OCI-LY7 (cell line): ENCODE data around the gene E2F8. TPM values are rescaled to one million over a fixed set of nuclear protein-coding genes. Genes with fewer than 3 reads are reported as not detected.

Source experiments
- BruUV-seq: library from RNA; stranded (reverse); fragments of 400-500 nt; replicated peaks from 2 replicates; lab custom pipeline; 2021; lab: Mats Ljungman, UMichigan
- CTCF ChIA-PET: fragments of 300-600 bp; sonication (Branson Sonifier 250); formaldehyde crosslinking; loops from one replicate; lab custom pipeline; 2022; ENCODE audit warnings: antibody characterized with exemption; ENCODE audit not compliant: unreplicated experiment; lab: Charles Lee
- POLR2A ChIA-PET: fragments of 300-600 bp; sonication (Branson Sonifier 250); formaldehyde crosslinking; loops from one replicate; lab custom pipeline; 2022; ENCODE audit warnings: antibody characterized with exemption; lab: Charles Lee
- DNase-seq: peaks from one replicate; pipeline ENCODE4 v3.0.0-alpha.2; 2015; ENCODE audit warnings: low spot score
- H2AFZ ChIP-seq: fragments of 200-600 bp; sonication (generic), shearing (Covaris generic); 2 replicates; pipeline ENCODE4 v1.6.1; 2014; ENCODE audit warnings: mild to moderate bottlenecking, antibody characterized with exemption, low read length, moderate library complexity
- H3K27ac ChIP-seq: fragments of 200-600 bp; sonication (generic); 2 replicates; pipeline ENCODE4 v1.5.1; 2014; ENCODE audit warnings: mixed run types, low read depth, mild to moderate bottlenecking, moderate library complexity, low read length, inconsistent platforms; ENCODE audit not compliant: poor library complexity, severe bottlenecking
- H3K36me3 ChIP-seq: fragments of 200-600 bp; sonication (generic); 2 replicates; pipeline ENCODE4 v1.6.1; 2014; ENCODE audit warnings: mild to moderate bottlenecking, antibody characterized with exemption, low read length, moderate library complexity, mixed read lengths; ENCODE audit not compliant: insufficient read depth
- H3K4me1 ChIP-seq: fragments of 200-600 bp; sonication (generic); 2 replicates; pipeline ENCODE4 v1.5.1; 2014; ENCODE audit warnings: mild to moderate bottlenecking, low read length; ENCODE audit not compliant: insufficient read depth, poor library complexity, severe bottlenecking
- H3K4me2 ChIP-seq: fragments of 200-600 bp; sonication (generic); 2 replicates; pipeline ENCODE4 v1.6.1; 2014; ENCODE audit warnings: mild to moderate bottlenecking, low read length
- H3K4me3 ChIP-seq: fragments of 200-600 bp; sonication (generic); 2 replicates; pipeline ENCODE4 v1.5.1; 2014; ENCODE audit warnings: mild to moderate bottlenecking, low read depth, low read length; ENCODE audit not compliant: poor library complexity, severe bottlenecking
- H3K79me2 ChIP-seq: fragments of 200-600 bp; sonication (generic); 2 replicates; pipeline ENCODE4 v1.6.1; 2016; ENCODE audit warnings: low read depth, mild to moderate bottlenecking, low read length, moderate library complexity, mixed read lengths; ENCODE audit not compliant: insufficient read depth
- H3K9me2 ChIP-seq: fragments of 200-600 bp; sonication (generic); 2 replicates; pipeline ENCODE4 v1.6.1; 2016; ENCODE audit warnings: mild to moderate bottlenecking, low read length, mixed read lengths; ENCODE audit not compliant: insufficient read depth
- H3K9me3 ChIP-seq: fragments of 200-600 bp; sonication (generic); 2 replicates; pipeline ENCODE4 v1.6.1; 2014; ENCODE audit warnings: mild to moderate bottlenecking, mixed run types, low read length, mixed read lengths
- H4K20me1 ChIP-seq: fragments of 200-600 bp; sonication (generic); 2 replicates; pipeline ENCODE4 v1.6.1; 2014; ENCODE audit warnings: mild to moderate bottlenecking, antibody characterized with exemption, low read length, moderate library complexity, mixed read lengths; ENCODE audit not compliant: insufficient read depth
- EZH2phosphoT487 ChIP-seq: fragments of 200-600 bp; sonication (generic); IDR thresholded peaks from 2 replicates; pipeline ENCODE4 v1.6.1; 2018; ENCODE audit warnings: low read depth, borderline replicate concordance, mild to moderate bottlenecking, mixed run types, antibody characterized with exemption, low read length, moderate library complexity, mixed read lengths
- intact Hi-C: fragments of 100-400 bp; cut with micrococcal nuclease; formaldehyde crosslinking; loops from one replicate; pipeline ENCODE4 v1.10.0; 2022; ENCODE audit not compliant: unreplicated experiment
- total RNA-seq, 2 experiments: library from RNA; depleted of rRNA in 1 of 2; stranded (reverse); fragments of >200 nt in 1 of 2; shearing (Covaris generic) in 1 of 2; gene quantifications; 2 replicates each; pipeline ENCODE4 v1.2.3, GENCODE V29; 2014 to 2022
- TF ChIP-seq, protein P1 (sequence below): fragments of 200-600 bp; sonication (generic); conservative IDR thresholded peaks from 2 replicates; pipeline ENCODE4 v1.5.1; 2014; ENCODE audit warnings: mild to moderate bottlenecking, antibody characterized with exemption, low read length, moderate library complexity, mixed read lengths

E2F8 gene
- total RNA-seq, 2 experiments from 2014 or later = 29.3 to 55.7 TPM

DNA sequence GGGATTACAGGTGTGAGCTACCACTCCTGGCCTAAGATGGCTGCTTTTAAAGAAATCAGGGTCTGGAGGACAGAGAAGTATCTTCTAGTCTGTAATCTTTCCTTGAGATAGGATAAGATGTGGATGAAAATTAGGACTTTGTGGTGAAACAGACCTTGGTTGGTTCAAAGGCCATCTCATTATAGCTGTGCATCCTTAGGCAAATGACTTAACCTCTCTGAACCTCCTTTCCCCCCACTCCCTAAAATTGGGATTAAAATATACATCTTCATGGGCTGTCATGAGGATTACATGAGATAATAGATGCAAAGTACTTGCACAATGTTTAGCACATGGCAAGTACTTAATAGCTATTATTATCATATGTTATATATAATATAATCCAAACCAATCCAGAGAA, 10.8 kb upstream of the E2F8 start:
- H3K9me3 ChIP-seq = no peaks in the 10 kb centered on the region
- H3K9me2 ChIP-seq = no peaks in the 10 kb centered on the region
- BruUV-seq = no TSS peak
- intact Hi-C loops = no loop called here
- no peak for TF ChIP-seq EZH2phosphoT487
- TF ChIP-seq, protein P1, sequence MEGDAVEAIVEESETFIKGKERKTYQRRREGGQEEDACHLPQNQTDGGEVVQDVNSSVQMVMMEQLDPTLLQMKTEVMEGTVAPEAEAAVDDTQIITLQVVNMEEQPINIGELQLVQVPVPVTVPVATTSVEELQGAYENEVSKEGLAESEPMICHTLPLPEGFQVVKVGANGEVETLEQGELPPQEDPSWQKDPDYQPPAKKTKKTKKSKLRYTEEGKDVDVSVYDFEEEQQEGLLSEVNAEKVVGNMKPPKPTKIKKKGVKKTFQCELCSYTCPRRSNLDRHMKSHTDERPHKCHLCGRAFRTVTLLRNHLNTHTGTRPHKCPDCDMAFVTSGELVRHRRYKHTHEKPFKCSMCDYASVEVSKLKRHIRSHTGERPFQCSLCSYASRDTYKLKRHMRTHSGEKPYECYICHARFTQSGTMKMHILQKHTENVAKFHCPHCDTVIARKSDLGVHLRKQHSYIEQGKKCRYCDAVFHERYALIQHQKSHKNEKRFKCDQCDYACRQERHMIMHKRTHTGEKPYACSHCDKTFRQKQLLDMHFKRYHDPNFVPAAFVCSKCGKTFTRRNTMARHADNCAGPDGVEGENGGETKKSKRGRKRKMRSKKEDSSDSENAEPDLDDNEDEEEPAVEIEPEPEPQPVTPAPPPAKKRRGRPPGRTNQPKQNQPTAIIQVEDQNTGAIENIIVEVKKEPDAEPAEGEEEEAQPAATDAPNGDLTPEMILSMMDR = no peak
- CTCF ChIA-PET = no interaction called here
- H3K79me2 ChIP-seq = no peaks in the 10 kb centered on the region
- no peaks in the 10 kb centered on the region for H4K20me1 ChIP-seq
- no peaks in the 10 kb centered on the region for H3K36me3 ChIP-seq
- DNase-seq = no peak
- no peak overlapping the region for H3K27ac ChIP-seq
- H2AFZ ChIP-seq = no peak overlapping the region
- no peaks in the 10 kb centered on the region for H3K4me1 ChIP-seq
- POLR2A ChIA-PET = interaction anchor here (0.6 to 0.8 kb wide), 3 partner anchors 181 to 1351 kb away, joined by 3 to 5 read pairs (median 3); no protein-coding TSS in a partner anchor
- no peak overlapping the region for H3K4me3 ChIP-seq
- H3K4me2 ChIP-seq = no peak overlapping the region

DNA sequence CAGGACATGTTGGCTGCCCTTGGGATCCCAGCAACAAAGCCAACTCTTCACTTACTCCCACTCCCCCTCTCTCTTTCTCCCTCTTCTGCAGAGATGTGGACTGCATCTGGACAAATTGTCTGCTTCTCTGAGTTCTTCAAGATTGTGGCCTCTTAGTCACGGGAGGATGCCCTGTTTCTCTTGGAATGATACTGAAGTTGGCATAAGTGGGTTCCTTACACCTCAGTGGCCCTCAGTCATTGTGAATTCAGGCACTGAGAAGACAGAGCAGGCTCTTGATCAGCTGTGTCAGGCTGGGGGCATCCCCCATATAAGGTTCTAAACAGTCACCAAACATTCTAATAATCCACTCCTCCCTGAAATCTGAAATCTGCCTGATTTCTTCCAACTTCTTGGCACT, 6.1 kb upstream of the E2F8 start:
- no peaks in the 10 kb centered on the region for H3K9me3 ChIP-seq
- H3K79me2 ChIP-seq = no peaks in the 10 kb centered on the region
- intact Hi-C loops = no loop called here
- H4K20me1 ChIP-seq = no peaks in the 10 kb centered on the region
- CTCF ChIA-PET = no interaction called here
- peaks cover 20% of the 10 kb centered on the region for H3K4me1 ChIP-seq
- POLR2A ChIA-PET = no interaction called here
- H3K27ac ChIP-seq = no peak overlapping the region
- no peaks in the 10 kb centered on the region for H3K9me2 ChIP-seq
- TF ChIP-seq, protein P1 = no peak
- TF ChIP-seq EZH2phosphoT487 = no peak
- DNase-seq = no peak
- BruUV-seq = no TSS peak
- no peaks in the 10 kb centered on the region for H3K36me3 ChIP-seq
- no peak overlapping the region for H2AFZ ChIP-seq
- H3K4me3 ChIP-seq = no peak overlapping the region
- no peak overlapping the region for H3K4me2 ChIP-seq

DNA sequence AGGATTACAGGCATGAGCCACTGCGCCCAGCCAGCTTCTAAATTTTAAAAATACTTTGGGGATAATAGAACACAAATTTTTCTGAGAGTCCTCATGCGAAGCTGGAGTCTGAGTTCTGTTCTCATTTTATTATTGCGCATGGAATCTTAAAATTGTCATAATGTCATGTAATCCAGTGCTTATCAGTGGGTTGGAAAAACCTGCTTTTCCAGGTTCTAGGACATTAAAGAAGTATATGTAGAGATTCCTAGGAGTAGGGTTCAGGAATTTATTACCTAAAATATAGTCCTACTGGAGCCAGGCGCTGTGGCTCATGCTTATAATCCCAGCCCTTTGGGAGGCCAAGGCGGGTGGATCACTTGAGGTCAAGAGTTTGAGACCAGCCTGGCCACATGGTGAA, 4.6 kb upstream of the E2F8 start:
- CTCF ChIA-PET = no interaction called here
- intact Hi-C loops = no loop called here
- TF ChIP-seq, protein P1 = no peak

More for the DNA sequence above, 4.6 kb upstream of the E2F8 start:
- no peaks in the 10 kb centered on the region for H3K9me2 ChIP-seq
- H3K4me3 ChIP-seq = no peak overlapping the region
- H3K9me3 ChIP-seq = no peaks in the 10 kb centered on the region
- peaks cover 2% of the 10 kb centered on the region for H3K36me3 ChIP-seq
- DNase-seq = no peak
- H3K27ac ChIP-seq = no peak overlapping the region
- no peak overlapping the region for H3K4me2 ChIP-seq
- H3K79me2 ChIP-seq = peaks cover 4% of the 10 kb centered on the region
- H3K4me1 ChIP-seq = peaks cover 20% of the 10 kb centered on the region
- POLR2A ChIA-PET = no interaction called here
- no TSS peak for BruUV-seq
- H4K20me1 ChIP-seq = no peaks in the 10 kb centered on the region
- H2AFZ ChIP-seq = no peak overlapping the region
